IMR-90 (cell line): ENCODE data around the gene DPYSL3. TPM values are rescaled to one million over a fixed set of nuclear protein-coding genes. Genes with fewer than 3 reads are reported as not detected.

Source experiments
- ATAC-seq: fragments of 200-7000 bp; cut with Tn5 transposase; 2 replicates; pipeline ENCODE4 v1.9.1; 2020; ENCODE audit warnings: low read depth, mild to moderate bottlenecking, moderate library complexity
- BruUV-seq: library from RNA; stranded (reverse); fragments of 400-500 nt; replicated peaks from 2 replicates; lab custom pipeline; 2021; lab: Mats Ljungman, UMichigan
- CTCF ChIA-PET: fragments of 300-600 bp; formaldehyde crosslinking; extraction: SDS; loops from one replicate; lab custom pipeline; 2021; ENCODE audit warnings: antibody characterized with exemption; lab: Yijun Ruan, JAX
- POLR2A ChIA-PET: fragments of 300-600 bp; sonication (Branson Sonifier 250); formaldehyde crosslinking; loops from one replicate; lab custom pipeline; 2022; ENCODE audit warnings: antibody characterized with exemption; ENCODE audit not compliant: unreplicated experiment; lab: Charles Lee
- DNase-seq: peaks from one replicate; pipeline ENCODE4 v3.0.0; 2013
- H2AFZ ChIP-seq: replicated peaks from 2 replicates; pipeline ENCODE3; 2013; ENCODE audit warnings: low read length, mild to moderate bottlenecking; ENCODE audit not compliant: poor library complexity
- H2AK5ac ChIP-seq: 2 replicates; pipeline ENCODE4 v1.6.1; 2013; ENCODE audit warnings: low read depth, low read length, inconsistent platforms
- H2AK9ac ChIP-seq: replicated peaks from 2 replicates; pipeline ENCODE3; 2013; ENCODE audit warnings: mild to moderate bottlenecking, low read depth, low read length, moderate library complexity; ENCODE audit not compliant: poor library complexity
- H2BK120ac ChIP-seq: 2 replicates; pipeline ENCODE4 v1.6.1; 2013; ENCODE audit warnings: low read depth, low read length, inconsistent platforms
- H2BK15ac ChIP-seq: 3 replicates; pipeline ENCODE4 v1.6.1; 2013; ENCODE audit warnings: low read depth, low read length, inconsistent platforms
- H2BK20ac ChIP-seq: 2 replicates; pipeline ENCODE4 v1.6.1; 2013; ENCODE audit warnings: low read depth, mild to moderate bottlenecking, inconsistent platforms, low read length, moderate library complexity
- H2BK5ac ChIP-seq: 2 replicates; pipeline ENCODE4 v1.6.1; 2013; ENCODE audit warnings: mild to moderate bottlenecking, low read depth, low read length, inconsistent platforms; ENCODE audit not compliant: poor library complexity, severe bottlenecking
- H3K14ac ChIP-seq: replicated peaks from 2 replicates; pipeline ENCODE4 v1.6.1; 2013; ENCODE audit warnings: low read depth, low read length, inconsistent platforms
- H3K18ac ChIP-seq: 2 replicates; pipeline ENCODE4 v1.6.1; 2013; ENCODE audit warnings: low read depth, low read length, control low read depth
- H3K23ac ChIP-seq: 2 replicates; pipeline ENCODE4 v1.6.1; 2013; ENCODE audit warnings: low read depth, low read length, inconsistent platforms
- H3K27ac ChIP-seq: 2 replicates; pipeline ENCODE4 v1.5.1; 2013; ENCODE audit warnings: mild to moderate bottlenecking, control low read depth, low read length; ENCODE audit not compliant: insufficient read depth
- H3K27me3 ChIP-seq: 2 replicates; pipeline ENCODE4 v1.6.1; 2013; ENCODE audit warnings: low read length; ENCODE audit not compliant: control insufficient read depth, insufficient read depth
- H3K36me3 ChIP-seq: 2 replicates; pipeline ENCODE4 v1.6.1; 2013; ENCODE audit warnings: low read length, mixed read lengths; ENCODE audit not compliant: control insufficient read depth, insufficient read depth
- H3K4ac ChIP-seq: 2 replicates; pipeline ENCODE4 v1.6.1; 2013; ENCODE audit warnings: low read depth, low read length, inconsistent platforms
- H3K4me1 ChIP-seq: 2 replicates; pipeline ENCODE4 v1.6.1; 2013; ENCODE audit warnings: low read length, mixed read lengths; ENCODE audit not compliant: control insufficient read depth, insufficient read depth
- H3K4me2 ChIP-seq: 2 replicates; pipeline ENCODE4 v1.6.1; 2013; ENCODE audit warnings: low read depth, mild to moderate bottlenecking, control low read depth, low read length, moderate library complexity
- H3K4me3 ChIP-seq: 2 replicates; pipeline ENCODE4 v1.5.1; 2013; ENCODE audit warnings: low read depth, mild to moderate bottlenecking, control low read depth, low read length, moderate library complexity; ENCODE audit not compliant: insufficient read depth
- H3K56ac ChIP-seq: 2 replicates; pipeline ENCODE4 v1.6.1; 2013; ENCODE audit warnings: low read length, inconsistent platforms; ENCODE audit not compliant: insufficient read depth; ENCODE audit errors: extremely low read depth
- H3K79me1 ChIP-seq, 2 experiments: 2 replicates each; pipeline ENCODE4 v1.6.1; 2013; ENCODE audit warnings: low read length in 2 of 2, inconsistent platforms in 1 of 2, low read depth in 1 of 2
- H3K9ac ChIP-seq: 2 replicates; pipeline ENCODE4 v1.6.1; 2013; ENCODE audit warnings: low read depth, low read length, control low read depth
- H3K9me1 ChIP-seq: 2 replicates; pipeline ENCODE4 v1.6.1; 2013; ENCODE audit warnings: low read length, inconsistent platforms; ENCODE audit not compliant: insufficient read depth
- H3K9me3 ChIP-seq: 2 replicates; pipeline ENCODE4 v1.6.1; 2013; ENCODE audit warnings: low read length; ENCODE audit not compliant: control insufficient read depth, insufficient read depth
- H4K20me1 ChIP-seq: 2 replicates; pipeline ENCODE4 v1.6.1; 2013; ENCODE audit warnings: low read length, inconsistent platforms; ENCODE audit not compliant: insufficient read depth
- H4K5ac ChIP-seq: 2 replicates; pipeline ENCODE4 v1.6.1; 2013; ENCODE audit warnings: mild to moderate bottlenecking, low read depth, low read length, control low read depth
- H4K8ac ChIP-seq, 2 experiments: 2 replicates each; pipeline ENCODE4 v1.6.1; 2013; ENCODE audit warnings: low read depth in 2 of 2, low read length in 2 of 2, control low read depth in 1 of 2, inconsistent platforms in 1 of 2
- H4K91ac ChIP-seq: 2 replicates; pipeline ENCODE4 v1.6.1; 2013; ENCODE audit warnings: low read depth, low read length, inconsistent platforms; ENCODE audit not compliant: insufficient read depth
- BHLHE40 ChIP-seq: fragments of 150-350 bp; IDR thresholded peaks from 2 replicates; pipeline ENCODE4 v1.6.1; 2016; ENCODE audit warnings: mild to moderate bottlenecking, low read depth, low read length
- CEBPB ChIP-seq: IDR thresholded peaks from 2 replicates; pipeline ENCODE4 v1.6.1; 2012; ENCODE audit warnings: low read depth, low read length, improper control_type of control experiment
- CHD1 ChIP-seq: IDR thresholded peaks from 2 replicates; pipeline ENCODE4 v1.6.1; 2012; ENCODE audit warnings: low read depth, low read length, improper control_type of control experiment
- FOS ChIP-seq: fragments of 150-350 bp; IDR thresholded peaks from 2 replicates; pipeline ENCODE4 v1.6.1; 2016; ENCODE audit warnings: low read depth, low read length
- MAFK ChIP-seq: IDR thresholded peaks from 2 replicates; pipeline ENCODE4 v1.6.1; 2012; ENCODE audit warnings: low read depth, low read length, improper control_type of control experiment
- MAZ ChIP-seq: IDR thresholded peaks from 2 replicates; pipeline ENCODE4 v1.6.1; 2012; ENCODE audit warnings: low read depth, mild to moderate bottlenecking, low read length, improper control_type of control experiment, moderate library complexity, borderline replicate concordance
- MXI1 ChIP-seq: IDR thresholded peaks from 2 replicates; pipeline ENCODE4 v1.6.1; 2012; ENCODE audit warnings: low read depth, mild to moderate bottlenecking, low read length, moderate library complexity, borderline replicate concordance
- NFE2L2 ChIP-seq: fragments of 150-350 bp; IDR thresholded peaks from 2 replicates; pipeline ENCODE4 v1.6.1; 2016; ENCODE audit warnings: low read depth, mild to moderate bottlenecking, low read length
- POLR2A ChIP-seq: IDR thresholded peaks from 2 replicates; pipeline ENCODE4 v1.6.1; 2012; ENCODE audit warnings: mild to moderate bottlenecking, low read depth, low read length
- RAD21 ChIP-seq: IDR thresholded peaks from 2 replicates; pipeline ENCODE4 v1.6.1; 2012; ENCODE audit warnings: low read length, improper control_type of control experiment
- RCOR1 ChIP-seq: IDR thresholded peaks from 2 replicates; pipeline ENCODE4 v1.6.1; 2012; ENCODE audit warnings: mild to moderate bottlenecking, low read length, improper control_type of control experiment; ENCODE audit not compliant: insufficient replicate concordance
- RFX5 ChIP-seq: IDR thresholded peaks from 2 replicates; pipeline ENCODE4 v1.8.0; 2012; ENCODE audit warnings: low read depth, mild to moderate bottlenecking, low read length, moderate library complexity
- SMC3 ChIP-seq: fragments of 150-350 bp; IDR thresholded peaks from 2 replicates; pipeline ENCODE4 v1.6.1; 2016; ENCODE audit warnings: low read depth, mild to moderate bottlenecking, antibody characterized with exemption, low read length, moderate library complexity
- WGBS, 2 experiments: methylation state at CpG; one replicate each; pipeline versions ENCODE4 v1.1.5 to v1.1.7; 2013; ENCODE audit warnings: missing lambda C conversion rate in 2 of 2; ENCODE audit not compliant: insufficient read length in 1 of 2; ENCODE audit errors: extremely low coverage in 2 of 2; 5-methylcytosine and 5-hydroxymethylcytosine counted together
- dilution Hi-C: fragments of 300-500 bp; cut with HindIII; formaldehyde crosslinking; loops from one replicate; pipeline ENCODE4 v1.14.3; 2018; ENCODE audit warnings: low sequenced_read_pairs; ENCODE audit not compliant: unreplicated experiment
- in situ Hi-C: fragments of 300-500 bp; cut with MboI; formaldehyde crosslinking; loops from 3 replicates; pipeline ENCODE4 v1.14.3; 2019; ENCODE audit warnings: low sequenced_read_pairs, inconsistent platforms, mixed read lengths
- intact Hi-C: fragments of 100-400 bp; cut with micrococcal nuclease; formaldehyde crosslinking; loops from 2 replicates; pipeline ENCODE4 v1.10.0; 2022
- polyA plus RNA-seq, 3 experiments: library from polyadenylated mRNA; depleted of rRNA; stranded (reverse); fragments of >200 nt; gene quantifications; 2 replicates each; pipeline ENCODE4 v1.2.3, GENCODE V29; 2012; ENCODE audit warnings: low replicate concordance in 1 of 3
- total RNA-seq: library from RNA; depleted of rRNA; stranded (reverse); fragments of >200 nt; gene quantifications from 2 replicates; pipeline ENCODE4 v1.2.3, GENCODE V29; 2012
- TF ChIP-seq, protein P1 (sequence below): fragments of 150-350 bp; IDR thresholded peaks from 2 replicates; pipeline ENCODE4 v1.6.1; 2016; ENCODE audit warnings: low read depth, mild to moderate bottlenecking, low read length, moderate library complexity, borderline replicate concordance
- TF ChIP-seq, protein P2 (sequence below): fragments of 150-350 bp; IDR thresholded peaks from 2 replicates; pipeline ENCODE4 v1.6.1; 2017; ENCODE audit warnings: mild to moderate bottlenecking, antibody characterized with exemption, low read length, low read depth
- TF ChIP-seq, protein P3 (sequence below): conservative IDR thresholded peaks from 2 replicates; pipeline ENCODE4 v1.5.1; 2012; ENCODE audit warnings: mild to moderate bottlenecking, low read depth, low read length, improper control_type of control experiment

Gene DPYSL3
- total and polyA plus RNA-seq, 2 of the 4 experiments (the other 2 are of a cell fraction): 50.2 to 60.9 TPM

GRCh38 chr5:147551677-147552076 lies 41.8 kb upstream of the DPYSL3 start:
- DNase-seq: peak; percentile 31
- dilution Hi-C loops: no loop called here
- Histone ChIP-seq H3K27ac (no peak overlapping the region), H2AFZ (no peak overlapping the region), H3K4me3 (no peak overlapping the region), H2BK5ac (peak overlapping the region; percentile 13), H3K23ac (no peak overlapping the region), H3K4ac (no peak overlapping the region; the same call in 1 of the 2 replicates), H3K9ac (no peak overlapping the region), H2BK20ac (peak overlapping the region; percentile 46; the same call in 1 of the 2 replicates), H2BK120ac (0 out of 2 replicates have a peak overlapping the region, but pooled peaks have one; percentile 44), H4K91ac (no peak overlapping the region), H3K27me3 (no peaks in the 10 kb centered on the region), H4K5ac (no peak overlapping the region), H4K20me1 (no peaks in the 10 kb centered on the region), H2BK15ac (0 out of 3 replicates have a peak overlapping the region, but pooled peaks have one; percentile 0), H3K18ac (no peak overlapping the region), H3K56ac (no peak overlapping the region), H3K4me1 (peaks cover 2% of the 10 kb centered on the region), H3K36me3 (no peaks in the 10 kb centered on the region), H3K14ac (no peak overlapping the region), H3K9me3 (no peaks in the 10 kb centered on the region), H3K79me1 (no peaks in the 10 kb centered on the region), H2AK9ac (no peak overlapping the region), H4K8ac (peak overlapping the region in 1 of 2 experiments; percentile 49; a peak in 1 of 4 replicates), H2AK5ac (no peak overlapping the region; the same call in 1 of the 2 replicates), H3K9me1 (peaks cover 4% of the 10 kb centered on the region; the same call in 1 of the 2 replicates), H3K4me2 (no peak overlapping the region)
- CTCF ChIA-PET: no interaction called here
- TF ChIP-seq NFE2L2: no peak
- TF ChIP-seq CHD1: no peak
- TF ChIP-seq RAD21: no peak
- no peak for TF ChIP-seq CEBPB
- TF ChIP-seq BHLHE40: no peak
- TF ChIP-seq FOS: no peak
- TF ChIP-seq, protein P1, sequence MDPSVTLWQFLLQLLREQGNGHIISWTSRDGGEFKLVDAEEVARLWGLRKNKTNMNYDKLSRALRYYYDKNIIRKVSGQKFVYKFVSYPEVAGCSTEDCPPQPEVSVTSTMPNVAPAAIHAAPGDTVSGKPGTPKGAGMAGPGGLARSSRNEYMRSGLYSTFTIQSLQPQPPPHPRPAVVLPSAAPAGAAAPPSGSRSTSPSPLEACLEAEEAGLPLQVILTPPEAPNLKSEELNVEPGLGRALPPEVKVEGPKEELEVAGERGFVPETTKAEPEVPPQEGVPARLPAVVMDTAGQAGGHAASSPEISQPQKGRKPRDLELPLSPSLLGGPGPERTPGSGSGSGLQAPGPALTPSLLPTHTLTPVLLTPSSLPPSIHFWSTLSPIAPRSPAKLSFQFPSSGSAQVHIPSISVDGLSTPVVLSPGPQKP: no peak
- no peak for TF ChIP-seq POLR2A
- no peak for TF ChIP-seq RCOR1
- no peak for TF ChIP-seq SMC3
- TF ChIP-seq MXI1: no peak
- no peak for TF ChIP-seq RFX5
- TF ChIP-seq, protein P2, sequence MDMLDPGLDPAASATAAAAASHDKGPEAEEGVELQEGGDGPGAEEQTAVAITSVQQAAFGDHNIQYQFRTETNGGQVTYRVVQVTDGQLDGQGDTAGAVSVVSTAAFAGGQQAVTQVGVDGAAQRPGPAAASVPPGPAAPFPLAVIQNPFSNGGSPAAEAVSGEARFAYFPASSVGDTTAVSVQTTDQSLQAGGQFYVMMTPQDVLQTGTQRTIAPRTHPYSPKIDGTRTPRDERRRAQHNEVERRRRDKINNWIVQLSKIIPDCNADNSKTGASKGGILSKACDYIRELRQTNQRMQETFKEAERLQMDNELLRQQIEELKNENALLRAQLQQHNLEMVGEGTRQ: no peak
- TF ChIP-seq, protein P3, sequence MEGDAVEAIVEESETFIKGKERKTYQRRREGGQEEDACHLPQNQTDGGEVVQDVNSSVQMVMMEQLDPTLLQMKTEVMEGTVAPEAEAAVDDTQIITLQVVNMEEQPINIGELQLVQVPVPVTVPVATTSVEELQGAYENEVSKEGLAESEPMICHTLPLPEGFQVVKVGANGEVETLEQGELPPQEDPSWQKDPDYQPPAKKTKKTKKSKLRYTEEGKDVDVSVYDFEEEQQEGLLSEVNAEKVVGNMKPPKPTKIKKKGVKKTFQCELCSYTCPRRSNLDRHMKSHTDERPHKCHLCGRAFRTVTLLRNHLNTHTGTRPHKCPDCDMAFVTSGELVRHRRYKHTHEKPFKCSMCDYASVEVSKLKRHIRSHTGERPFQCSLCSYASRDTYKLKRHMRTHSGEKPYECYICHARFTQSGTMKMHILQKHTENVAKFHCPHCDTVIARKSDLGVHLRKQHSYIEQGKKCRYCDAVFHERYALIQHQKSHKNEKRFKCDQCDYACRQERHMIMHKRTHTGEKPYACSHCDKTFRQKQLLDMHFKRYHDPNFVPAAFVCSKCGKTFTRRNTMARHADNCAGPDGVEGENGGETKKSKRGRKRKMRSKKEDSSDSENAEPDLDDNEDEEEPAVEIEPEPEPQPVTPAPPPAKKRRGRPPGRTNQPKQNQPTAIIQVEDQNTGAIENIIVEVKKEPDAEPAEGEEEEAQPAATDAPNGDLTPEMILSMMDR: no peak
- TF ChIP-seq MAFK: no peak
- no peak for TF ChIP-seq MAZ
- in situ Hi-C loops: no loop called here
- POLR2A ChIA-PET: no interaction called here
- WGBS, 2 experiments: no CpG with 5 or more reads among the region's 1 CpG
- no TSS peak for BruUV-seq
- intact Hi-C loops: no loop called here
- ATAC-seq: no peak
